Hepatocyte (in vitro differentiated cells): ENCODE data around the gene RAMAC. TPM values are rescaled to one million over a fixed set of nuclear protein-coding genes. Genes with fewer than 3 reads are reported as not detected.

Experiments
- DNase-seq: peaks from one replicate; pipeline ENCODE4 v3.0.0-alpha.2; 2016; ENCODE audit warnings: low spot score
- H2AFZ ChIP-seq: fragments of 200-600 bp; sonication (generic); 2 replicates; pipeline ENCODE4 v1.6.0; 2016; ENCODE audit warnings: antibody characterized with exemption, mild to moderate bottlenecking
- H3K27ac ChIP-seq: fragments of 200-600 bp; sonication (generic); 2 replicates; pipeline ENCODE4 v1.5.1; 2016; ENCODE audit warnings: mild to moderate bottlenecking
- H3K27me3 ChIP-seq: fragments of 200-600 bp; sonication (generic); 2 replicates; pipeline ENCODE4 v1.6.1; 2016
- H3K36me3 ChIP-seq: fragments of 200-600 bp; sonication (generic); replicated peaks from 2 replicates; pipeline ENCODE4 v1.5.1; 2016; ENCODE audit warnings: low read depth; ENCODE audit not compliant: insufficient read depth
- H3K4me1 ChIP-seq: fragments of 200-600 bp; sonication (generic); 2 replicates; pipeline ENCODE4 v1.5.1; 2016; ENCODE audit warnings: mild to moderate bottlenecking, moderate library complexity; ENCODE audit not compliant: insufficient read depth
- H3K4me2 ChIP-seq: fragments of 200-600 bp; sonication (generic); 2 replicates; pipeline ENCODE4 v1.6.0; 2016
- H3K4me3 ChIP-seq: fragments of 200-600 bp; sonication (generic); 2 replicates; pipeline ENCODE4 v1.5.1; 2016; ENCODE audit warnings: mild to moderate bottlenecking
- H3K79me2 ChIP-seq: fragments of 200-600 bp; sonication (generic); 2 replicates; pipeline ENCODE4 v1.6.0; 2017; ENCODE audit warnings: mild to moderate bottlenecking
- H3K9me2 ChIP-seq: fragments of 200-600 bp; sonication (generic); replicated peaks from 2 replicates; pipeline ENCODE4 v1.6.0; 2017; ENCODE audit warnings: mild to moderate bottlenecking; ENCODE audit not compliant: insufficient read depth
- H3K9me3 ChIP-seq: fragments of 200-600 bp; sonication (generic); 2 replicates; pipeline ENCODE4 v1.5.1; 2016; ENCODE audit warnings: low read depth, mild to moderate bottlenecking
- H4K20me1 ChIP-seq: fragments of 200-600 bp; sonication (generic); 2 replicates; pipeline ENCODE4 v1.6.0; 2016; ENCODE audit warnings: mild to moderate bottlenecking; ENCODE audit not compliant: insufficient read depth, poor library complexity, severe bottlenecking
- CTCF ChIP-seq: fragments of 200-600 bp; sonication (generic); IDR thresholded peaks from 2 replicates; pipeline ENCODE4 v1.5.1; 2016; ENCODE audit warnings: antibody characterized with exemption, mild to moderate bottlenecking; ENCODE audit not compliant: poor library complexity
- EZH2 ChIP-seq: fragments of 200-600 bp; sonication (generic); IDR thresholded peaks from 2 replicates; pipeline ENCODE4 v1.6.1; 2016; ENCODE audit warnings: antibody characterized with exemption, mild to moderate bottlenecking, borderline replicate concordance
- EZH2phosphoT487 ChIP-seq: fragments of 200-600 bp; sonication (generic); IDR thresholded peaks from one replicate; pipeline ENCODE4 v1.6.1; 2018; ENCODE audit warnings: antibody characterized with exemption, mild to moderate bottlenecking, low read depth, moderate library complexity; ENCODE audit not compliant: unreplicated experiment, severe bottlenecking
- WGBS: methylation state at CpG from one replicate; pipeline ENCODE4 v1.1.6; 2016; ENCODE audit warnings: low lambda C conversion rate; ENCODE audit errors: missing lambda C conversion rate; 5-methylcytosine and 5-hydroxymethylcytosine counted together
- polyA plus RNA-seq: library from polyadenylated mRNA; unstranded; fragments of >200 nt; fragmentation: Nextera tagmentation; extraction: Ambion mirVana; gene quantifications from 2 replicates; pipeline ENCODE4 v1.2.1, GENCODE V29; 2016
- total RNA-seq: library from RNA; depleted of rRNA; stranded (reverse); fragments of >200 nt; gene quantifications from 2 replicates; pipeline ENCODE4 v1.2.3, GENCODE V29; 2014

Gene RAMAC
- total and polyA plus RNA-seq, 2 experiments from 2014 or later: 55.5 to 64.1 TPM

DNA sequence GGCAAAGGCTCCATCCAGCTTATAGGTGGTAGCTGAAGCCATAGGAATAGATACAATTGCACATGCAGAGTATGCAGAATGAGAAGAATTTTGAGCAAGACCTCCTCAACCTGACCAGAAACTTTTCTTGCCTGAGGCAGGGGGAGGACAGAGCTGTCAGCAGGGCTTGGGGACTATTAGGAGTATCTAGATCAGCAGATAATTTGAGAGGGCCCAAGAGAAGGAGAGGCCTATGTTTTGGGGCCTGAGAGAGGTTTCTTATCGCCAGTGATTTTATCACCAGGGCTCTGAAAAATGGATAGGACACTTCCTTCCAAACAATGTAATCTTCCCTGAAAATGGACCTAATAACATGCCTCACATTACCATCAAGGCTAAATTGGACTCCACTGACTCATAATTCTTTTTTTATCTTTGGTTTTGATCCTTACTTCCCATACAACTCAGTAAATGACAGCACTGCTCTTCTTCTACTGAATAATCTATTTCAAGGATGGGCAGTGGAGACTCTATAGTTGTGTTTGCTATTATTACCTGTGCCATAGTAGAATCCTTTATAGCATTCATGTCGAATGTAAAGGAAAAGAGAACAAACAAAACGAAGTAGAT lies 15.8 kb upstream of the RAMAC start:
- H3K36me3 ChIP-seq: no peaks in the 10 kb centered on the region
- no peak overlapping the region for H3K4me3 ChIP-seq
- H2AFZ ChIP-seq: no peak overlapping the region
- H3K4me2 ChIP-seq: no peak overlapping the region
- TF ChIP-seq EZH2phosphoT487 (no peak), CTCF (no peak), EZH2 (no peak)
- H3K9me3 ChIP-seq: no peaks in the 10 kb centered on the region
- H4K20me1 ChIP-seq: no peaks in the 10 kb centered on the region
- 41% methylated on average over 3 of the region's 3 CpGs for WGBS
- no peaks in the 10 kb centered on the region for H3K27me3 ChIP-seq
- no peaks in the 10 kb centered on the region for H3K79me2 ChIP-seq
- H3K27ac ChIP-seq: no peak overlapping the region
- H3K4me1 ChIP-seq: no peaks in the 10 kb centered on the region
- no peaks in the 10 kb centered on the region for H3K9me2 ChIP-seq
- no peak for DNase-seq

GRCh38 chr15:82970696-82971095 lies 15.3 kb upstream of the RAMAC start:
- Histone ChIP-seq H3K4me3 (no peak overlapping the region), H3K27me3 (no peaks in the 10 kb centered on the region), H2AFZ (no peak overlapping the region), H3K36me3 (no peaks in the 10 kb centered on the region), H3K9me2 (no peaks in the 10 kb centered on the region), H3K4me1 (no peaks in the 10 kb centered on the region), H3K79me2 (no peaks in the 10 kb centered on the region), H3K9me3 (no peaks in the 10 kb centered on the region), H3K4me2 (no peak overlapping the region), H4K20me1 (no peaks in the 10 kb centered on the region), H3K27ac (no peak overlapping the region)
- TF ChIP-seq CTCF: no peak
- no peak for DNase-seq
- 65% methylated on average over 1 of the region's 1 CpG for WGBS

DNA sequence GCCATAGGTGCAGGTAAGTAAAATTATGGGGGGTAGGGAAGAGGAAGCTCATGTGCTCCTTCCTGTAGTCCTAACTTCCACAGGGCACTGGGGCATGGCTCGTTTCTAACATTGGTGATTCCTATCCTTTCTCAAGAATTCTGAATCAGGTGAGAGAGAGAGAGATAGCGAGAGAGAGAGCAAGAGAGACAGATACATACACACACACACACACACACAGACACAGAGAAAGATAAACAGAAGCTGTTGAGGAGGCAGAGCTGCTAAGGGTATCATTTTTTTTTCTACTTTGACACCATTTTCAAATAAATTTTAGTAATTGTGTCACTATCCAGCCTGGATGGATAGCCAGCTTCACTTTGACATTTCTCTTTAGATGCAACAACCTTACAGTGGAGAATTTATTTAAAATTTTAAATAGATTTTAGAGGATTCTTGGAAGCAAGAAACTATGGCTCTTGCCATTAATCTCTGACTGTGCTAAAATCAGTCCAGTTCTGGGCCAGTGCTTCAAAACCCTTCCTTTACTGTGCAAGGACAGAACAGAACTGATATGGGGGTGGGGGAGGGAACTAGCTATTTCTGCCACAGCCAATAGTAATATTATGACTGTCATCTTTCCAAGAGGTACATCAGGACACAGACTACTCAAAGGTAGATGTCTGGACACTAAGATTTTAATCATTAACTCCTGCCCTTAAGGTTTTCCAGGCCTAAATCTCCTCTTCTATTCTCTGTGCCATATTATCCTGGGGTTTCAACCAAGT lies 14.6 kb upstream of the RAMAC start:
- Histone ChIP-seq H3K27ac (no peak overlapping the region), H3K36me3 (no peaks in the 10 kb centered on the region), H3K9me3 (no peaks in the 10 kb centered on the region), H3K4me1 (no peaks in the 10 kb centered on the region), H3K9me2 (no peaks in the 10 kb centered on the region), H3K4me3 (no peak overlapping the region), H4K20me1 (no peaks in the 10 kb centered on the region), H3K27me3 (no peaks in the 10 kb centered on the region), H3K4me2 (no peak overlapping the region), H2AFZ (no peak overlapping the region), H3K79me2 (no peaks in the 10 kb centered on the region)
- DNase-seq: no peak
- TF ChIP-seq EZH2 (no peak), EZH2phosphoT487 (no peak), CTCF (no peak)
- WGBS: 51% methylated on average over 2 of the region's 2 CpGs
